Measurements from ENCODE around the gene NOL6.
"Not testable (repeated sequence)": the region's sequence is repeated elsewhere in the genome, so short reads cannot be mapped to it uniquely, and the experiment has no call there.

Gene NOL6

DNA sequence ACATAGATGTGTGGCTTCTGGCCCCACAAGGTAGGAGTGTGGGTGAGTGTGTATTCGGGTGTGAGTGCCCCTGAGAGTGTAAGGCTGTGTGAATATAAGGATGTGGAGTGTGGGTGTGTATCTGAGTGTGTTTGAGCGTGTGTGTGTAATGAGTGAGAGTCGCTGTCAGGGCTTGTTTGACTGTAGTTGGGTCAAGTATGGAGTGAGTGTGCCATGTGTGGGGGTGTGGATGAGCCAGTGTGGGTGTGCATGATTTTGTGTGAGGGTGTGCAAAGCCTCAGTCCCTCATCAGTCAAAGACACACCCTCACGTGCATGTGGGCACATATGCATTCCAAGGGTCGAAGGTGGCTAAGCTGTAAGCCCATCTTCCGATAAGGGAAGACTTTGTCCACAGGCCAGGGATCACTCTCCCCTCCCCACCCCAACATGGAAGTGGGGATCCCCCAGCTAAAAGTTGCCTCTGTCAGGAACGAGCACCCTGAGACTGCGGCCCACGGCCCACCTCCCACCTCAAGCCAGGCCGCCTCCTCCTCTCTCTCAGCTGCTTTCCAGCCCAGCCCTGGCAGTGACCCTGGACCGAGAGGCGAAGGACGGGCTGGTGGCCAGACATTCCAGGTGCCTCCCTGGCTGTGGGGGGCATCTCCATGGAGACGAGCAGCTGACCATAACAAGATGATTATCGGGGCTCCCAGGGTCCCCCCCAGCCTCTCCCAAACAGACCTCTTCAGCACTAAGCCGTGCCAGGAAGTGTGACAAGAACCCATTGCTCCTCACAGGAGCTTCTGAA lies 39.2 kb downstream of the NOL6 start:
- DNase-seq (ENCODE audit: low read depth in 4 of 4, low spot score in 1 of 4) = no peak

DNA sequence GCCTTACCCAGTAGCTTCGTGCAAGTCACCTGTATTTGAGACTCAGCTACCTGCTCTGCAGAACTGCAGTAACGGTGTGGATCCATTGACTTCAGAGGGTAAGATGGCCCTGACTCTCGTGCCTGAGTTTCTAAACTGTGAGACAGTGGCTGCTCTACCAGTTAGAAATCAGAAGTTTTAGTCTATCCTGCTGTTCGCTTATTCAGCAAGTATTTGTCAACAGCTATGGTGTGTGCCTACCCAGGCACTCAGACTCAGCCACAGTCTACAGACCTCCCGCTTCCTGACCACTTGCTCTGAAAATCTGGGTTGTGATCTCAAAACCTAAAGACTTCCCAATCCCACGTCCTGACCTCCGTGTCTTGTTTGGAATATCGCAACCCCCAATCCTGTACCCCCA lies 39.9 kb downstream of the NOL6 start:
- DNase-seq (ENCODE audit: low read depth in 4 of 4, low spot score in 1 of 4) = no peak

GRCh38 chr9:33431420-33431819 lies 42.3 kb downstream of the NOL6 start:
- no peak for DNase-seq (ENCODE audit: low read depth in 4 of 4, low spot score in 1 of 4)

GRCh38 chr9:33430942-33431341 lies 42.8 kb downstream of the NOL6 start:
- DNase-seq (ENCODE audit: low read depth in 4 of 4, low spot score in 1 of 4) = no peak

DNA sequence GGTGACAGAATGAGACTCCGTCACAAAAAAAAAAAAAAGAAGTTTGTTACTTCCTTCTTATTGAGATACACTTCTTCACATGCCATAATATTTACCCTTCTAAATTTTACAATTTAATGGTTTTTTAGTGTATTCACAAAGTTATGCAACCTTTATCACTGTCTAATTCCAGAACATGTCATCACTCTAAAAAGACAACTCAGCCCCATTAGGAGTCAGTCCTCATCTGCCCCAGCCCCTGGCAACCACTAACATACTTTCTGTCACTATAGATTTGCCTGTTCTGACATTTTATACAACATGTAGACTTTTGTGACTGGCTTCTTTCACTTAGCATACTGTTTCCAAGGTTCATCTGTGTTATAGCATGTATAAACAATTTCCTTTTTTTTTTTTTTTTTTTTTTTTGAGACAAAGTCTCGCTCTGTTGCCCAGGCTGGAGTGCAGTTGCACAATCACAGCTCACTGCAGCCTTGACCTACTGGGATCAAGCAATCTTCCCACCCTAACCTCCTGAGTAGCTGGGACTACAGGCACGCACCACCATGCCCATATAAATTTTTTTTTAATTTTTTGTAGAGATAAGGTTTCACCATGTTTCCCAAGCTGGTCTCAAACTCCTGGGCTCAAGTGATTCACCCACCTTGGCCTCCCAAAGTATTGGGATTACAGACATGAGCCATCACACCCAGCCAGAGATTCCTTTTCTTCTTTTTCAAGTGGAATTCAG lies 44.3 kb downstream of the NOL6 start:
- DNase-seq (ENCODE audit: low read depth in 4 of 4, low spot score in 1 of 4) = no peak

- DNase-seq (ENCODE audit: low read depth in 4 of 4, low spot score in 1 of 4) = no peak
These were observed 46.9 kb downstream of the NOL6 start for GRCh38 chr9:33426843-33427293.

GRCh38 chr9:33425128-33425533 lies 48.6 kb downstream of the NOL6 start:
- no peak for DNase-seq (ENCODE audit: low read depth in 4 of 4, low spot score in 1 of 4)

DNA sequence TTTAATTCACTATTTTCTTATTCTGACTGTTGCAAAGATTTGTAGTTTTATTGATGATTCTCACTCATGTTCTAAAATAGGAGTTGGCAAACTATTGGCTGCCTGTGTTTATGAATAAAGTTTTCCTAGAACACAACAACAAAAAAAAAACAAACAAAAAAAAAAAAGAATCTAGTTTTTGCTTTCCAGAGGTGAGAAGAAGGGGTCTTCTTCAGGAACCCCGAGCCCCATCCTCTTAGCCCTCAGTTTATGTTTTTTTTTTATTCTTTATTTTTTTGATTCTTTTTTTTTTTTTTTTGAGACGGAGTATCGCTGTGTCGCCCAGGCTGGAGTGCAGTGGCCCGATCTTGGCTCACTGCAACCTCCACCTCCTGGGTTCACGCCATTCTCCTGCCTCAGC lies 49.2 kb downstream of the NOL6 start:
- not testable (repeated sequence) for DNase-seq (ENCODE audit: low read depth in 4 of 4, low spot score in 1 of 4)

GRCh38 chr9:33424043-33424442 lies 49.7 kb downstream of the NOL6 start:
- not testable (repeated sequence) for DNase-seq (ENCODE audit: low read depth in 4 of 4, low spot score in 1 of 4)

- DNase-seq (ENCODE audit: low read depth in 4 of 4, low spot score in 1 of 4) = no peak
These were observed 53.9 kb downstream of the NOL6 start for GRCh38 chr9:33419708-33420303.

GRCh38 chr9:33418090-33418489 lies 55.6 kb downstream of the NOL6 start:
- DNase-seq (ENCODE audit: low read depth in 4 of 4, low spot score in 1 of 4) = no peak

GRCh38 chr9:33416996-33417395 lies 56.7 kb downstream of the NOL6 start:
- DNase-seq (ENCODE audit: low read depth in 4 of 4, low spot score in 1 of 4) = no peak

GRCh38 chr9:33415501-33416038 lies 58.2 kb downstream of the NOL6 start:
- DNase-seq (ENCODE audit: low read depth in 4 of 4, low spot score in 1 of 4) = peak; percentile 69 to 90 (median 72)

GRCh38 chr9:33414889-33415500 lies 58.7 kb downstream of the NOL6 start:
- DNase-seq (ENCODE audit: low read depth in 4 of 4, low spot score in 1 of 4) = no peak

DNA sequence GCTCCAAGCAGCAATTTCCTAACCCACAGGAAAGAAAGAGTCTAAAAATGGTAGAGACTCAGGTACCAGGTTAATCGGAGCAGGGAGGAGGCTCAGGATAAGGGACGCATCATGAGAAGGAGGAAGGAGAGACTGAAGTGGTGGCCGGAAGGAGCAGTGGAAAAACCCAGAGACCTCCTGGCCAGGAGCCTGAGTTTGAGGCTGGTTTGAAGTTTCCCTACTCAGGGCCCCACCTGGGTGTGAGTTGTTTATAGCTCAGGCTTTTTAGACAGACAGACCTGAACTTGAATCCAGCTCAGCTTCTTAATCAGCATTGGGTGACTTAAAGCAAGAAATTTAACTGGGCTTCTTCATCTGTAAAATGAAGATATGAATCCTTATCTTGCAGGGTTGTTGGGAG lies 59.5 kb downstream of the NOL6 start:
- no peak for DNase-seq (ENCODE audit: low read depth in 4 of 4, low spot score in 1 of 4)

All from stimulated activated CD4-positive, alpha-beta T cell treated with anti-CD3 and anti-CD28 coated beads, Interleukin-1b, Interleukin-23, amount 100 ng/mL, for 24 hours (primary cell).